Stimulated activated CD8-positive, alpha-beta memory T cell treated with anti-CD3 and anti-CD28 coated beads, Interleukin-15, amount 100 ng/mL, for 24 hours (primary cell): ENCODE results near the gene INPPL1.

ENCODE experiments used
- DNase-seq: peaks from one replicate; pipeline ENCODE4 v3.0.0-alpha.2; 2020; ENCODE audit warnings: low read depth

INPPL1 gene

DNA sequence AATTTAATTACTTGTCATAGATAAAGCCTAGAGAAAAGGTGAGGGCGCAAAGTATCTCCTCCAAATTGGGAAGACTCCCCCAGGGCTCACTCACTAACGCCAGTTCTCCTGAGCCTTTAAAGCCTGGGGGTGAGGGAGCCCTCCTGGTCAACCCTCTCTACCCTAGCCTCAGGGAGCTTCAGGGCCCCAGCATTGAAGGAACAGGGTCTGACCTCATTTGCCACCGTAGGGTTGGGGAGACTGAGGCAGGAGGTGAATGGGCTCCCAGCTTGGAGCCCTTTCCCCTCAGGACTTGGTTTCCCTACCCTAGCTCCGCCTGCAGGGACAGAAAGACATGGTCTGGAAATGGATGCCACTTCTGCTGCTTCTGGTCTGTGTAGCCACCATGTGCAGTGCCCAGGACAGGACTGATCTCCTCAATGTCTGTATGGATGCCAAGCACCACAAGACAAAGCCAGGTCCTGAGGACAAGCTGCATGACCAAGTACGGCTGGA, 6.3 kb upstream of the INPPL1 start:
- no peak for DNase-seq

- DNase-seq: no peak
Measured at GRCh38 chr11:72220696-72221363, 3.7 kb upstream of the INPPL1 start.

DNA sequence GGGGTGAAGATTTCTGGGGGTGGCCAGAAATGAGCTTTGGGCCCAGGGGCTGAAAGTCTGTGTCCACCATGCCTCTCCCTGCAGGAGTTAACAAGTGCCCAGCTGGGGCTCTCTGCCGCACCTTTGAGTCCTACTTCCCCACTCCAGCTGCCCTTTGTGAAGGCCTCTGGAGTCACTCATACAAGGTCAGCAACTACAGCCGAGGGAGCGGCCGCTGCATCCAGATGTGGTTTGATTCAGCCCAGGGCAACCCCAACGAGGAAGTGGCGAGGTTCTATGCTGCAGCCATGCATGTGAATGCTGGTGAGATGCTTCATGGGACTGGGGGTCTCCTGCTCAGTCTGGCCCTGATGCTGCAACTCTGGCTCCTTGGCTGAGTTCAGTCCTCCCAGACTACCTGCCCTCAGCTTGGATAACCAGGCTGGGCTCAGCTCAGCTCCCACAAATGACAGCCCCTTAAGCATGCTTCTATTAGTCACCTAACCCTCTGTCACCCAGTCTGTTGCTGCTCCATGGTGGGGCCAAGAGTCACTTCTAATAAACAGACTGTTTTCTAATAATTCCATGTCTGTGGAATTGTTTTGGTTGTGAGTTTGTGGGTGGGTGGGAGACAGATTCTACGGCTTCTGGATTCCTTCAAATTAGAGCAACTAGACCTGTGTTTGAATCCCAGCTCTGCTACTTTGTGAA, 3.0 kb upstream of the INPPL1 start:
- no peak for DNase-seq

GRCh38 chr11:72222106-72222891, 2.3 kb upstream of the INPPL1 start:
- no peak for DNase-seq

DNA sequence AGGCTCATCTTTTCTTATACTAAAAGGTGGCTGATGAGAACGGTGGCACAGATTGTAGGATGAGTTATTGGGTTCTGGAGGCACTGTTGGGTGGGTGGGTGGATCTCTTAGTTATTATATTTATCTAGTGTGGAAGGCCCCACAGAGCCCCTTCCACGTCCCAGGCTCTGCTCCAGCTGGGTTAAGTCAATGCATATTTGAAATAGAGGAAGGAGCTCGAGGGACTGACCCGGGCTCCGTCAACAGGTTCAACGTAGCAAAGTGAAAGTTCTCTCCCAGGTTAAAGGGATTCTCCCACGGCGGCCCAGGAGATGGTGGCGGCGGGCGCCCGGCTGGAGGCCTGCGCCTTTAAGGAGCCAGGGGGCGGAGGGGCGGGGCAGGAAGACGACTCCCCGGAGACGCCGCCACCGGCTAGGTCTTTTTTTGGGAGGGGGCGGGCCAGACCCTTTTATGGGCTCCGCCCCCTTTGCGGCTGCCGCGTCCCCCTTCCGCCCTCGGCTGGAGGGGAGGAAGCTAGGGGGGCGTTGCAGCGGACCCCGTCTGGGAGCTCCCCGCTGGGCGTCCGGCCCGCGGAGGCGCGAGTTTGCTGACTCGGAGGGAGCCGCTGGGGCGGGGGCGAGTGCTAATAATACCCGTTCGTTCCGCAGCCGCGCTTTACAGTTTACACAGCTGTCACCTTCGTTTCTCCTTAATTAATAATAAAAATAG, 1.5 kb upstream of the INPPL1 start:
- peak; percentile 80 for DNase-seq

GRCh38 chr11:72223615-72224563, 678 bp upstream of the INPPL1 start:
- peak; percentile 33 for DNase-seq

GRCh38 chr11:72225411-72225951, 914 bp downstream of the INPPL1 start:
- DNase-seq: no peak

- DNase-seq: no peak
Measured at GRCh38 chr11:72226701-72227100, 2.1 kb downstream of the INPPL1 start.

DNA sequence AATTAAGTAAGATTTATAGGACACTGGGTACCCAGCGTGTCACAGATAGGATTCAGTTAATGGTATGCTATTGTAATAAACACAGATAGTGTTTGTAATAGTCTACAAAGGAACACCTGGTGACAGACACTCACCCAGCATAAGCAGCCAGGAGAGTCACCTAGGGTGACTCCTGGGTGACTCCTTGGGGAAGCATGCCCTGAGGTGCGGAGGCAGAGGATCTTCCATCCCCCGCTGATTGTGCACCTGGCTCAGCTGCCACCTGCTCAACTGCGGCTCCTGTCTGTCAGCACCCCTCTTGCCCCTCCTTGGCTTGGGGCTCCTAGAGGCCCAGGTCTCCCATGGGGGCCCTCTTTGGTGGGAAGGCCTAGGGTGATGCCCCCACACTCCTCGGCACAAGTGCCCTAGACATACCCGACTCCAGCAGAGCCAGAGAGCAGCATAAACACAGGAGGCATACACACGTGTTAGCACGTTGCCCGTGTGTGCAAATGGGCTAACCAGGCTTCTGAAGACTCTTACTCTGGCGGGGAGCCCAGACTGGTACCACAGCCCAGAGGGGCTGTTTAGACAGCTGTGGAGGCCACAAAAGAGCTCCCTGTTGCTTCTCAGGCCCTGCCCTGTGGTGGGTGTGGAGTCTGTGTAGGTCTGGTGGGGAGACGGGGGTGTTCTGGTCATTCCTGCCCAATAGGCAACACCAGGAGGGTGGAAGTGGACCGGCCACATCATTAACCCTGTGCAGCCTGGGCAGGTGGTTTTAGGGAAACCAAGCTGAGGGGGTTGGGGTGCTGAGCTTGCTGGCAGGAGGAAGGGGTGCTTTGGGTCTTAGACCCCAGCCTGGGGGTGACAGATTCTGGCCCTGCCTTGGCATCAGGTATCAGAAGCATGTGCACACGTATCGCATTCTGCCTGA, 3.0 kb downstream of the INPPL1 start:
- no peak for DNase-seq

GRCh38 chr11:72228229-72228843, 3.8 kb downstream of the INPPL1 start:
- DNase-seq: no peak

DNA sequence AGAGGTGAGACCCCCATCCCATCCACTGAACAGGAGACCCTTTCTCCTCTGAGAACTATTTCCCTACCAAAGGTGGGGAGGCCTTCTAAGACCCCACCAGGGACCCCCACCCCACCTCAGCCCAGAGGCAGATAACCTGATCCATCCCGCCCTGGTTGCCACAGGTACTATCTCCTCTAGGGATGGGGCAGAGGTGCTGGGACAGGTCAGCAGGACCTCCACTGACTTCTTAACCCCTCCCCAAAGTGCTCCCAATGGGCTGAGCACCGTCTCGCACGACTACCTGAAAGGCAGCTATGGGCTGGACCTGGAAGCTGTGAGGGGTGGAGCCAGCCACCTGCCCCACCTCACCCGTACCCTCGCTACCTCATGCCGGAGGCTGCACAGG, 4.3 kb downstream of the INPPL1 start:
- no peak for DNase-seq

DNA sequence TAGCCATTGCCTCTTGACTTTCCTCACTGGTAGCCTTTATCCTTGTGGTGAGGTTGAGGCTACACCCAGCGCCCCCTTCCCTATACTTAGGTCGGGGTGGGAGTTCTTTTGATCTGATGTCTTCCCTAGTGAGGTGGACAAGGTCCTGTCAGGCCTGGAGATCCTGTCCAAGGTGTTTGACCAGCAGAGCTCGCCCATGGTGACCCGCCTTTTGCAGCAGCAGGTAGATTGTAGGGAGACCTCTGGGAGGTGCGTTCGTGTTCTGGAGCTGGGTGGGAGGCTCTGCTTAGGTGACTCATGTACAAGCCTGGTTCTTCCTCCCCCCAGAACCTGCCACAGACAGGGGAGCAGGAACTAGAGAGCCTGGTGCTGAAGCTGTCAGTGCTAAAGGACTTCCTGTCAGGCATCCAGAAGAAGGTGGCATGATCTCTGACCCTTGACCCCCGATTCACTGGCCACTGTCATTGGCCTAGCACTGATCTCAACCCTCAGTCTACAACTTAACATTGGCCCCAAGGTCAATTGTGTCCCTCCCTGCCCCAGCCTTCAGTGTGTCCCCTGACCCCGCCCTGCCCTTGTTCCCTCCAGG, 4.9 kb downstream of the INPPL1 start:
- DNase-seq: no peak

- DNase-seq: no peak
Measured at GRCh38 chr11:72229925-72230763, 5.6 kb downstream of the INPPL1 start.

DNA sequence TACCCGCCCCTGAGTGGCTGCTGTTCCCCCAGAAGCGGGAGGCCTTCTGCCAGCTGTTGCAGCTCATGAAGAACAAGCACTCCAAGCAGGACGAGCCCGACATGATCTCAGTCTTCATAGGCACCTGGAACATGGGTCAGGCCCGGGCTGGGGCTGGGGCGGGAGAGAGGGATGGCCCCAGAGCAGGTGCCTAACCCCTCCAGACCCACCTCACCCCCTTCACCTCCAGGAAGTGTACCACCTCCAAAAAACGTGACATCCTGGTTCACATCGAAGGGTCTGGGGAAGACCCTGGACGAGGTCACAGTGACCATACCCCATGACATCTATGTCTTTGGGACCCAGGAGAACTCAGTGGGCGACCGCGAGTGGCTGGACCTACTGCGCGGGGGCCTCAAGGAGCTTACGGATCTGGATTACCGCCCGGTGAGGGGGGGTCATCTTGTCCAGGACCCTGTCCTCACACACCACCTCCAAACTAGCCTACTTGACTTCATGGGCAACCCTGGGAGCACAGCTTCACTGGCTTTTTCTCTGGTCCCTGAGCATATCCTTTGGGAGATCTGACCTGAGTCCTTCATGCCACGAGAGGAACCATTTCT, 6.3 kb downstream of the INPPL1 start:
- no peak for DNase-seq

- DNase-seq: no peak
Measured at GRCh38 chr11:72231396-72232259, 7.1 kb downstream of the INPPL1 start.

DNA sequence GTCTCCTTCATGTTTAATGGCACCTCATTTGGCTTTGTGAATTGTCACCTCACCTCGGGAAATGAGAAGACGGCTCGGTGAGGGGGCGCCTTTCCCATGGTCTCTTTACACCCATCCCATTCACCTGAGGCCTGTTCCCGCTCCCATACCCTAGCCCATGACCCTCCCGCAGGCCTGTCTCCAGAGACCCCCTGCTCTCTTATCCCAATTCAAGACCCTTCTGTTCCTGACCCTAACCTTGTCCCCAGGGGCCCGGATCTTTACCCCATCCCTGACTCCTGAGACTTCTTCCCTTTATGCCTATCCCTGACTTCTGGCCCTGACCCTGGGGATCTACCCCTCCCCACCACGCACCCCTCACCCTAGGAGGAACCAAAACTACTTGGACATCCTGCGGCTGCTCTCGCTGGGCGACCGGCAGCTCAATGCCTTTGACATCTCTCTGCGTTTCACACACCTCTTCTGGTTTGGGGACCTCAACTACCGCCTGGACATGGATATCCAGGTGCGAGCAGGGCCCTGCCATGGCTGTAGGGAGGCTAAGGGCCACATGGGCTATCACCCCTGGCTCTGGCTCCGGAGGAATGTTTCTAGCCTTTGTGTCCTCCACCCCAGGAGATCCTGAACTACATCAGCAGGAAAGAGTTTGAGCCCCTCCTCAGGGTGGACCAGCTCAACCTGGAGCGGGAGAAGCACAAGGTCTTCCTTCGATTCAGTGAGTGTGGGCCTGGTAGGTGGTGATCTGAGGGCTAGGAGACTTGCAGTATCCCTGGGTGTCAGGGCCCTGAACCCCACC, 7.9 kb downstream of the INPPL1 start:
- DNase-seq: no peak
